WTC11 (cell line): ENCODE data around the gene ISG20. TPM values are rescaled to one million over a fixed set of nuclear protein-coding genes. Genes with fewer than 3 reads are reported as not detected.
A peak's percentile ranks its signal among the peaks of the same experiment; 100 is the strongest.

Experiments
- ATAC-seq: fragments of 200-7000 bp; cut with Tn5 transposase; 2 replicates; pipeline ENCODE4 v1.10.0; 2021; ENCODE audit warnings: mild to moderate bottlenecking, moderate library complexity
- CTCF ChIA-PET: fragments of 300-600 bp; sonication (Branson Sonifier 250); formaldehyde crosslinking; loops from one replicate; lab custom pipeline; 2021; ENCODE audit warnings: antibody characterized with exemption; lab: Charles Lee
- POLR2A ChIA-PET: fragments of 350-600 bp; sonication (Branson Sonifier 250); formaldehyde crosslinking; loops from one replicate; lab custom pipeline; 2021; ENCODE audit warnings: antibody characterized with exemption; lab: Charles Lee
- DNase-seq: peaks from one replicate; pipeline ENCODE4 v3.0.0; 2021; ENCODE audit warnings: low spot score
- H3K27ac Mint-ChIP-seq: 2 replicates; pipeline ENCODE4 v1.8.0; 2021; ENCODE audit warnings: mixed read lengths
- H3K27me3 Mint-ChIP-seq: 2 replicates; pipeline ENCODE4 v1.8.0; 2021; ENCODE audit warnings: low read depth, mild to moderate bottlenecking, moderate library complexity, mixed read lengths
- H3K36me3 Mint-ChIP-seq: 2 replicates; pipeline ENCODE4 v1.8.0; 2021; ENCODE audit warnings: mixed read lengths
- H3K4me1 Mint-ChIP-seq: 2 replicates; pipeline ENCODE4 v1.8.0; 2022; ENCODE audit warnings: mixed read lengths
- H3K4me3 Mint-ChIP-seq: 2 replicates; pipeline ENCODE4 v1.8.0; 2021; ENCODE audit warnings: mild to moderate bottlenecking, moderate library complexity, mixed read lengths
- H3K9me3 Mint-ChIP-seq: 2 replicates; pipeline ENCODE4 v1.8.0; 2021; ENCODE audit warnings: mixed read lengths
- ATF2 ChIP-seq: sonication (generic); formaldehyde crosslinking; IDR thresholded peaks from 2 replicates; pipeline ENCODE4 v1.8.1; 2022; ENCODE audit warnings: low read depth, missing genetic modification reagents, borderline replicate concordance
- ATF6 ChIP-seq: sonication (generic); formaldehyde crosslinking; IDR thresholded peaks from 2 replicates; pipeline ENCODE4 v1.8.1; 2023; ENCODE audit warnings: mild to moderate bottlenecking, missing genetic modification reagents
- CREB1 ChIP-seq: sonication (generic); formaldehyde crosslinking; IDR thresholded peaks from 2 replicates; pipeline ENCODE4 v1.8.0; 2023; ENCODE audit warnings: mild to moderate bottlenecking, missing genetic modification reagents
- FOXP1 ChIP-seq: sonication (generic); formaldehyde crosslinking; IDR thresholded peaks from 2 replicates; pipeline ENCODE4 v1.8.0; 2022; ENCODE audit warnings: missing genetic modification reagents, mild to moderate bottlenecking, moderate library complexity, borderline replicate concordance
- GABPB1 ChIP-seq: sonication (generic); formaldehyde crosslinking; IDR thresholded peaks from 2 replicates; pipeline ENCODE4 v1.8.1; 2023; ENCODE audit warnings: mild to moderate bottlenecking, missing genetic modification reagents
- GTF2I ChIP-seq: fragments of 250-450 bp; sonication (Bioruptor Pico); conservative IDR thresholded peaks from 2 replicates; pipeline ENCODE4 v1.4.0; 2021; ENCODE audit warnings: mild to moderate bottlenecking
- HMGXB4 ChIP-seq: sonication (generic); formaldehyde crosslinking; IDR thresholded peaks from 2 replicates; pipeline ENCODE4 v1.8.1; 2023; ENCODE audit warnings: mild to moderate bottlenecking, moderate library complexity, missing genetic modification reagents
- MXD4 ChIP-seq: fragments of 250-450 bp; sonication (Bioruptor Pico); IDR thresholded peaks from 2 replicates; pipeline ENCODE4 v1.8.0; 2021; ENCODE audit warnings: mild to moderate bottlenecking, moderate library complexity, borderline replicate concordance
- NFE2L1 ChIP-seq: sonication (generic); formaldehyde crosslinking; IDR thresholded peaks from 2 replicates; pipeline ENCODE4 v1.8.1; 2023; ENCODE audit warnings: missing genetic modification reagents
- NR3C1 ChIP-seq: sonication (generic); formaldehyde crosslinking; conservative IDR thresholded peaks from 2 replicates; pipeline ENCODE4 v1.8.1; 2023; ENCODE audit warnings: low read depth, mild to moderate bottlenecking, missing genetic modification reagents
- OVOL2 ChIP-seq: fragments of 250-450 bp; sonication (Bioruptor Pico); IDR thresholded peaks from 2 replicates; pipeline ENCODE4 v1.9.0; 2021; ENCODE audit warnings: mild to moderate bottlenecking, borderline replicate concordance
- PRDM15 ChIP-seq: sonication (generic); formaldehyde crosslinking; IDR thresholded peaks from 2 replicates; pipeline ENCODE4 v1.8.0; 2022; ENCODE audit warnings: missing genetic modification reagents
- PREB ChIP-seq: sonication (generic); formaldehyde crosslinking; IDR thresholded peaks from 2 replicates; pipeline ENCODE4 v1.8.1; 2022; ENCODE audit warnings: mild to moderate bottlenecking, missing genetic modification reagents, moderate library complexity, borderline replicate concordance
- SMAD4 ChIP-seq: sonication (generic); formaldehyde crosslinking; IDR thresholded peaks from 2 replicates; pipeline ENCODE4 v1.8.0; 2022; ENCODE audit warnings: mild to moderate bottlenecking, missing genetic modification reagents
- USF1 ChIP-seq: sonication (generic); formaldehyde crosslinking; IDR thresholded peaks from 2 replicates; pipeline ENCODE4 v1.8.0; 2022; ENCODE audit warnings: mild to moderate bottlenecking, missing genetic modification reagents
- ZNF138 ChIP-seq: sonication (generic); formaldehyde crosslinking; conservative IDR thresholded peaks from 2 replicates; pipeline ENCODE4 v1.8.1; 2022; ENCODE audit warnings: mild to moderate bottlenecking, moderate library complexity, missing genetic modification reagents
- total RNA-seq: library from RNA; stranded (reverse); gene quantifications from 3 replicates; pipeline ENCODE4 v1.2.3, GENCODE V29; 2021

Gene ISG20
- total RNA-seq, 1 experiment from 2014 or later = 5.6 TPM

GRCh38 chr15:88695691-88696251, 57.0 kb downstream of the ISG20 start:
- H3K36me3 Mint-ChIP-seq = no peaks in the 10 kb centered on the region
- TF ChIP-seq SMAD4 (CRISPR knock-in tag) (no peak), PREB (CRISPR knock-in tag) (no peak), MXD4 (CRISPR knock-in tag) (no peak), OVOL2 (no peak), GABPB1 (CRISPR knock-in tag) (no peak), NFE2L1 (CRISPR knock-in tag) (no peak), NR3C1 (no peak), HMGXB4 (CRISPR knock-in tag) (no peak), PRDM15 (no peak), CREB1 (CRISPR knock-in tag) (no peak), USF1 (CRISPR knock-in tag) (no peak), ATF6 (CRISPR knock-in tag) (no peak), ATF2 (CRISPR knock-in tag) (no peak), ZNF138 (CRISPR knock-in tag) (no peak), GTF2I (CRISPR knock-in tag) (no peak), FOXP1 (CRISPR knock-in tag) (no peak)
- H3K9me3 Mint-ChIP-seq = peaks cover 2% of the 10 kb centered on the region
- H3K27me3 Mint-ChIP-seq = peaks cover 21% of the 10 kb centered on the region
- POLR2A ChIA-PET = no interaction called here
- CTCF ChIA-PET = interaction anchor here (1.1 kb wide), 1 partner anchor 71 kb away, joined by 3 read pairs; no protein-coding TSS in a partner anchor
- ATAC-seq (peak; percentile 32; the same call in 1 of the 2 replicates), DNase-seq (no peak)
- no peak overlapping the region for H3K4me3 Mint-ChIP-seq
- no peaks in the 10 kb centered on the region for H3K4me1 Mint-ChIP-seq
- H3K27ac Mint-ChIP-seq = no peak overlapping the region
